Measurements from ENCODE around the gene EXT2. TPM values are rescaled to one million over a fixed set of nuclear protein-coding genes. Genes with fewer than 3 reads are reported as not detected.

The EXT2 gene
- 10 to 100 TPM; 46.6 to 72.6 (median 68.8) TPM for total RNA-seq

GRCh38 chr11:44095506-44096359, at the start of gene EXT2:
Gene EXT2, plus strand, starts transcription at chr11:44095678. Its CDS starts 12,035 bp downstream, at chr11:44107713.
- intact Hi-C loops (cut with DNase I; ENCODE audit: low total_unique reads) = no loop called here
- TF ChIP-seq CTCF (IDR thresholded peaks at IDR 0.05) (no peak), POLR2A (IDR thresholded peaks at IDR 0.05) (no peak)
- 0% methylated on average over 40 to 75 of the region's 83 CpGs for WGBS, 2 donors
- peak; percentile 75 to 98 for DNase-seq (ENCODE audit: low spot score in 2 of 2)
- H3K4me3 ChIP-seq (ENCODE audit: low read depth, poor library complexity, severe bottlenecking) = peak within 1 kb of the TSS; percentile 71

GRCh38 chr11:44046182-44046581, 49.3 kb upstream of the EXT2 start:
- 85 to 86% methylated on average over 2 of the region's 2 CpGs for WGBS, 2 donors
- intact Hi-C loops (cut with DNase I; ENCODE audit: low total_unique reads) = no loop called here
- DNase-seq (ENCODE audit: low spot score in 2 of 2) = peak in 1 of 2 donors; percentile 6
- no peak for TF ChIP-seq CTCF (IDR thresholded peaks at IDR 0.05)
- no peak for TF ChIP-seq POLR2A (IDR thresholded peaks at IDR 0.05)
- H3K4me3 ChIP-seq (ENCODE audit: low read depth, poor library complexity, severe bottlenecking) = no peak overlapping the region

- 74% methylated on average over 2 of the region's 2 CpGs for WGBS, 2 donors
- H3K4me3 ChIP-seq (ENCODE audit: low read depth, poor library complexity, severe bottlenecking) = no peak overlapping the region
- TF ChIP-seq CTCF (IDR thresholded peaks at IDR 0.05) (no peak), POLR2A (IDR thresholded peaks at IDR 0.05) (no peak)
- intact Hi-C loops (cut with DNase I; ENCODE audit: low total_unique reads) = no loop called here
- no peak for DNase-seq (ENCODE audit: low spot score in 2 of 2)
These were observed 48.2 kb upstream of the EXT2 start for GRCh38 chr11:44047298-44047697.

- 90 to 92% methylated on average over 12 of the region's 12 CpGs for WGBS, 2 donors
- peak in 1 of 2 donors; percentile 42 for DNase-seq (ENCODE audit: low spot score in 2 of 2)
- H3K4me3 ChIP-seq (ENCODE audit: low read depth, poor library complexity, severe bottlenecking) = no peak within 1 kb of the TSS
- intact Hi-C loops (cut with DNase I; ENCODE audit: low total_unique reads) = no loop called here
- TF ChIP-seq CTCF (IDR thresholded peaks at IDR 0.05) = no peak
- no peak for TF ChIP-seq POLR2A (IDR thresholded peaks at IDR 0.05)
These were observed 47.5 kb upstream of the EXT2 start, which contains the start of gene ACCSL for GRCh38 chr11:44047931-44048431. Gene ACCSL, plus strand, starts transcription at chr11:44047981. Its CDS starts 56 bp downstream, at chr11:44048037.

GRCh38 chr11:44049832-44050231, 45.6 kb upstream of the EXT2 start:
- TF ChIP-seq POLR2A (IDR thresholded peaks at IDR 0.05) (no peak), CTCF (IDR thresholded peaks at IDR 0.05) (no peak)
- intact Hi-C loops (cut with DNase I; ENCODE audit: low total_unique reads) = no loop called here

More at GRCh38 chr11:44049832-44050231, 45.6 kb upstream of the EXT2 start:
- WGBS, 2 donors = 73% methylated on average over 3 of the region's 3 CpGs
- H3K4me3 ChIP-seq (ENCODE audit: low read depth, poor library complexity, severe bottlenecking) = no peak overlapping the region
- peak in 1 of 2 donors; percentile 6 for DNase-seq (ENCODE audit: low spot score in 2 of 2)
